Right lobe of liver (tissue), 4 donors: ENCODE measurements around the gene ARID3A.

ENCODE experiments used
- CTCF ChIP-seq, 4 donors: fragments of 200-600 bp in 3 of 4; fragments of 450-650 bp in 1 of 4; IDR thresholded peaks; one replicate each; pipeline versions ENCODE4 v1.5.1 to v1.8.0; 2016 to 2022; ENCODE audit warnings: antibody characterized with exemption in 4 of 4, mild to moderate bottlenecking in 2 of 4
- POLR2A ChIP-seq: fragments of 450-650 bp; IDR thresholded peaks from one replicate; pipeline ENCODE4 v1.6.1; 2017; ENCODE audit warnings: antibody characterized with exemption, mild to moderate bottlenecking
- donor health status: DM: no; HTN: no; CAD: no.
- donor health status: DM: no; HTN: no; CAD: no.
- donor health status: DM: no; HTN: yes; CAD: no.

- TF ChIP-seq CTCF (IDR thresholded peaks at IDR 0.05) (no peak), POLR2A (no peak)
Observed at GRCh38 chr19:928471-929202, 2.8 kb downstream of the ARID3A start.
